ENCODE results near the gene ZNF823. TPM values are rescaled to one million over a fixed set of nuclear protein-coding genes. Genes with fewer than 3 reads are reported as not detected.

The ZNF823 gene
- total RNA-seq, 1 donor from 2014 or later = 8.5 TPM

DNA sequence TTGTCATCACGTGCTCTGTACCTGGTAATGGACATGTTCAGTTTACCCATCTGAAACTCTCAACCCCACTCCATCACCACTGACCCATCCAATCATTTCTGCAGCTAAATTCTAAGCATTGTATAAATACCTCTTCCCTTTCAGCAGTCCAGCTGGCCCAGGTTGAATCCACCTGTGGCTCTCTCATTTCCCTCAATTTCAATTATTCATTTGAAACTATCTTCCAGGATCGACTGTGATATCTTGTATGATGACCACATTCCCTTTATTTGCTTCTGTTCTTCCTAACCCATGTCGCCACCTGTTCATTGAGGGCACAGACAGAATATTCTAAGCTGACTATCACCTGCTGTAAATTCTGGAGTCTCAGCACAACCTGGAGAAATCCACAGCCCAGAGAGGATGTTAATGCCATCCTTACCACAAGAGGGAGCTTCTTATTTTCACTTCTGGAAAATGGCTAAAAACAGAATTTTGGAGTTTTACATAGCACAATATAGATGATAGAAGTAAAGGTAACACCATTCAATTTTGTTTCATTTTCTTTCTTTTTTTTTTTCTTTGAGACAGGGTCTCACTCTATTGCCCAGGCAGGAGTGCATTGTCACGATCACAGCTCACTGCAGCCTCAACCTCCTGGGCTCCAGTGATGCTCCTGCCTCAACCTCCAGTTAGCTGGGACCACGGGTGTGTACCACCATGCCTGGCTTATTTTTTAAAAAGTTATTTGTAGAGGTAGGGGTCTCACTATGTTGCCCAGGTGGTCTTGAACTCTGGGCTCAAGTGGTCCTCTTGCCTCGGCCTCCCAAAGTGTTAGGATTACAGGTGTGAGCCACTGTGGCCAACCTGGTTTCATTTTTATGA lies 38.6 kb downstream of the ZNF823 start:
- H3K9me3 Mint-ChIP-seq (ENCODE audit: unreplicated experiment) = peaks cover 1% of the 10 kb centered on the region
- no peaks in the 10 kb centered on the region for H3K36me3 Mint-ChIP-seq (ENCODE audit: unreplicated experiment)
- peak; percentile 82 for TF ChIP-seq CTCF (IDR thresholded peaks at IDR 0.05; ENCODE audit: partially characterized antibody, unreplicated experiment)
- H3K27ac Mint-ChIP-seq (ENCODE audit: unreplicated experiment) = no peak overlapping the region
- no peak for DNase-seq
- H3K4me3 Mint-ChIP-seq (ENCODE audit: unreplicated experiment) = no peak overlapping the region
- H3K4me1 Mint-ChIP-seq (ENCODE audit: low read depth, unreplicated experiment) = peaks cover 1% of the 10 kb centered on the region
- peaks cover 4% of the 10 kb centered on the region for H3K27me3 Mint-ChIP-seq (ENCODE audit: unreplicated experiment)

DNA sequence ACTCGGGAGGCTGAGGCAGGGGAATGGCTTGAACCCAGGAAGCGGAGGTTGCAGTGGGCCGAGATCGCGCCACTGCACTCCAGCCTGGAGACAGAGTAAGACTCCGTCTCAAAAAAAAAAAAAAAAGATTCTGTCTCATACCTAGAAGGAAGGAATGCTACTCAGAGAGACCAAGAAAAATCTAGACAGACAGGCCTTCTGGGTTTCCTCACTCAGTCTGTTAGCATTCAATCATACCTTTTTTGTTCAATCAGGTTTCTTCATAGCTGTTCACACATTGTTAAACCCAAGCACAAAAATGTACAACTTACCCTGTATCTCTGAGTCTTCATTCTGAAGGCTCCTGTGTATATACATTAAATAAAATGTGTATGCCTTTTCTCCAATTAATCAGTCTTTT lies 40.5 kb downstream of the ZNF823 start:
- Mint-ChIP-seq H3K27me3 (ENCODE audit: unreplicated experiment) (peaks cover 4% of the 10 kb centered on the region), H3K36me3 (ENCODE audit: unreplicated experiment) (no peaks in the 10 kb centered on the region)
- DNase-seq = no peak

DNA sequence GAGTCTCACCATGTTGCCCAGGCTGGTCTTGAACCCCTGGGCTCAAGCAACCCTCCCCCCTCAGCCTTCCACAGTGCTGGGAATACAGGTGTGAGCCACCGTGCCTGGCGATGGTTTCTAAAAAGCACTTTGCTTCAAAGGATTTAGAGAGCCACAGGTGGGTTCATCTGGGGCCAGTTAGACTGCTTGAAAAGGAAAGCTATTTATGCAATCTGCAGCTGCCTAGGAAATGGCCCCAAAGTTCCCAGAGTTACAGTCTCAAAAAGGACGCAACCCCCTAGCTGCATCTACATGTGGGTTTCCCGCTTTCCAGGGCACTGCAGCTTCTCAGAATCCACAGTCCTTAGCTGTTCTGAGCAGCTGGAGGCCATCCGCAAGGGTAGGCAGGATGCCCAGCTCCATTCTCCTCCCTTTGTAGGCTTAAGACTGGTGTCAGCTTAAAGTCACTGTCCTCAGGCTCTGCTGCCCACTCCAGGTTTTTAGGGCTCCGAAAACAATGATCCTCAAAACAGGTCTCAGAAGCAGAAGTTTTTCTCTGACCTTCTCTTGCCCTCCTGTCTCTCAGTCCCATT lies 41.4 kb downstream of the ZNF823 start:
- Mint-ChIP-seq H3K9me3 (ENCODE audit: unreplicated experiment) (peaks cover 6% of the 10 kb centered on the region), H3K36me3 (ENCODE audit: unreplicated experiment) (no peaks in the 10 kb centered on the region), H3K4me1 (ENCODE audit: low read depth, unreplicated experiment) (peaks cover 1% of the 10 kb centered on the region), H3K27ac (ENCODE audit: unreplicated experiment) (no peak overlapping the region), H3K27me3 (ENCODE audit: unreplicated experiment) (peaks cover 4% of the 10 kb centered on the region), H3K4me3 (ENCODE audit: unreplicated experiment) (no peak overlapping the region)
- no peak for DNase-seq
- TF ChIP-seq CTCF (IDR thresholded peaks at IDR 0.05; ENCODE audit: partially characterized antibody, unreplicated experiment) = no peak

More for the DNA sequence above, 40.5 kb downstream of the ZNF823 start:
- H3K27ac Mint-ChIP-seq (ENCODE audit: unreplicated experiment) = no peak overlapping the region
- H3K4me1 Mint-ChIP-seq (ENCODE audit: low read depth, unreplicated experiment) = peaks cover 1% of the 10 kb centered on the region
- H3K9me3 Mint-ChIP-seq (ENCODE audit: unreplicated experiment) = peaks cover 6% of the 10 kb centered on the region
- no peak for TF ChIP-seq CTCF (IDR thresholded peaks at IDR 0.05; ENCODE audit: partially characterized antibody, unreplicated experiment)
- no peak overlapping the region for H3K4me3 Mint-ChIP-seq (ENCODE audit: unreplicated experiment)

DNA sequence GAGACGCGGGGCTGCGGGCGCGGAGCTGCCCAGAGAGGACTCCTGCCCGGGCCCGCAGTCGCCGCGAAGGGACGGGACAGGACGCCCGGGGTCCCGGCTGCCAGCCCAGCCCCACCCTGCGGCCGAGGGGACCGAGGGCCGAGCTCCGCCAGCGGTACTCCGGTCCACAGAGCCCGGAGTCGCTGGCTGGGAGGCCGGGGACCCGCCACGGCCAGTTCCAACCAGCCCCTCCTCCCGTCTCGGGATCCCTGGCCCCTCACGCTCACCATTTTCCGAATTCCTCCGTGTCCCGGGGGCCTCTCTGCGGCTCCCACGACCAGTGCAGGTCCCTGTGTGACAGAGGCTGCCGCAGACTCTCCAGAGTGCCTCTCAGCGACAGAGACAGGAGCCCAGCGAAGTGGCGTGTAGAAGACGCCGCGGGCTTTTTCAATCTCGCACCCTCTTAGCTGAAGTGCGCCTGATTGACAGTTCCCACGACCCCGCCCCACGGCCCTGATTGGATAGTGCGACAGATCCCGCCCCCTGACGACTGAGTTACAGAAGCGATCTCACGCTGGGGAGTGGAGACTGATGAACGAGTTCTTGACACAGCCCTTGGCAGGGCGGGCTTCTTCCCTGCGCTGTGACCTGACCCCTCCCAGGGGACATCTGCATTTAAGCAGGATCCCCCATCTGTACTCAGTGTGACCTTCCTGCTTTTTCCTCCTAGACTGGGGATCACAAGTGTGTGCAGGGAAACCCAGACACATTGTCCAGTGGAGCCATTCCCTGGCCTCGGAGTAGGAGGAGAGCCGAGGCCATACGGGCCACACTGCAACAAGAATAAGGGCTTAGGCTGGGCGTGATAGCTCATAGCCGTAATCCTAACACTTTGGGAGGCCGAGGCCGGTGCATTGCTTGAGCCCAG lies 44.0 kb downstream of the ZNF823 start:
- Mint-ChIP-seq H3K27ac (ENCODE audit: unreplicated experiment) (peak overlapping the region; percentile 94), H3K36me3 (ENCODE audit: unreplicated experiment) (no peaks in the 10 kb centered on the region), H3K9me3 (ENCODE audit: unreplicated experiment) (peaks cover 6% of the 10 kb centered on the region), H3K4me3 (ENCODE audit: unreplicated experiment) (peak overlapping the region; percentile 100), H3K4me1 (ENCODE audit: low read depth, unreplicated experiment) (peaks cover 1% of the 10 kb centered on the region), H3K27me3 (ENCODE audit: unreplicated experiment) (peaks cover 2% of the 10 kb centered on the region)
- no peak for TF ChIP-seq CTCF (IDR thresholded peaks at IDR 0.05; ENCODE audit: partially characterized antibody, unreplicated experiment)
- DNase-seq = peak; percentile 98

All from glutamatergic neuron (in vitro differentiated cells).